ENCODE measurements around the gene ABCE1.

The ABCE1 gene

GRCh38 chr4:145177906-145178538 lies 79.9 kb downstream of the ABCE1 start:
- DNase-seq: no peak

- DNase-seq: no peak
Measured at GRCh38 chr4:145178740-145179280, 80.7 kb downstream of the ABCE1 start.

All from islet precursor cell (in vitro differentiated cells).